GM23248 (cell line): ENCODE results near the gene PSPH.

Source experiments
- EZH2 ChIP-seq: fragments of 200-600 bp; sonication (generic); IDR thresholded peaks from 2 replicates; pipeline ENCODE4 v1.6.1; 2018; ENCODE audit warnings: antibody characterized with exemption, mild to moderate bottlenecking; ENCODE audit not compliant: insufficient read depth, poor library complexity, severe bottlenecking
- EZH2phosphoT487 ChIP-seq: fragments of 200-600 bp; sonication (generic); IDR thresholded peaks from 2 replicates; pipeline ENCODE4 v1.6.1; 2018; ENCODE audit warnings: antibody characterized with exemption, moderate library complexity, mild to moderate bottlenecking, low read depth; ENCODE audit not compliant: insufficient read depth

DNA sequence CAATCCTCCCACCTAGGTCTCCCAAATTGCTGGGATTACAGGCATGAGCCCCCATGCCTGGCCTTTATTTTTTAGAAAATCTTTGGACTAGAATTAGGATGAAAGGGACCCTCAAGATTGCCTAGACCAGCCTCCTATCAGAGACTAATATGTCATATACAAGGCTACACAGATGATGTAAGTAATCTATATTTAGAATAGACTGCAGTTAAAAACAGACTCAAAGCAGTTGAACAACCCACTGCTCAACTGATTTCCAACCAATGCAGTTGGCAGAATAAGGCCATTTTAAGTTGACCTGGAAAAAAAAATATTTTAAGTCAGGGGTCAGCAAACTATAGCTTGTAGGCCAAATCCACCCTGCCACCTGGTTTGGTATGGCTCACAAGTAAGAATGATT, 27.7 kb downstream of the PSPH start:
- TF ChIP-seq EZH2 = no peak
- no peak for TF ChIP-seq EZH2phosphoT487
